Esophagus muscularis mucosa (tissue), 3 donors: ENCODE measurements around the gene SIGLEC1.

Experiments
- POLR2A ChIP-seq: fragments of 450-650 bp; IDR thresholded peaks from one replicate; pipeline ENCODE4 v1.6.1; 2017; ENCODE audit warnings: antibody characterized with exemption, moderate library complexity, mild to moderate bottlenecking, low read depth
- POLR2AphosphoS5 ChIP-seq, 2 donors: sonication (generic); formaldehyde crosslinking; IDR thresholded peaks; one replicate each; pipeline ENCODE4 v1.6.1; 2017; ENCODE audit warnings: antibody characterized with exemption in 2 of 2
- TF ChIP-seq, protein P1 (sequence below), 3 experiments: fragments of 200-600 bp in 2 of 3; fragments of 450-650 bp in 1 of 3; sonication (generic) in 2 of 3; IDR thresholded peaks; one replicate each; pipeline ENCODE4 v1.5.1; 2017 to 2019; ENCODE audit warnings: antibody characterized with exemption in 3 of 3, mild to moderate bottlenecking in 2 of 3, moderate library complexity in 1 of 3

DNA sequence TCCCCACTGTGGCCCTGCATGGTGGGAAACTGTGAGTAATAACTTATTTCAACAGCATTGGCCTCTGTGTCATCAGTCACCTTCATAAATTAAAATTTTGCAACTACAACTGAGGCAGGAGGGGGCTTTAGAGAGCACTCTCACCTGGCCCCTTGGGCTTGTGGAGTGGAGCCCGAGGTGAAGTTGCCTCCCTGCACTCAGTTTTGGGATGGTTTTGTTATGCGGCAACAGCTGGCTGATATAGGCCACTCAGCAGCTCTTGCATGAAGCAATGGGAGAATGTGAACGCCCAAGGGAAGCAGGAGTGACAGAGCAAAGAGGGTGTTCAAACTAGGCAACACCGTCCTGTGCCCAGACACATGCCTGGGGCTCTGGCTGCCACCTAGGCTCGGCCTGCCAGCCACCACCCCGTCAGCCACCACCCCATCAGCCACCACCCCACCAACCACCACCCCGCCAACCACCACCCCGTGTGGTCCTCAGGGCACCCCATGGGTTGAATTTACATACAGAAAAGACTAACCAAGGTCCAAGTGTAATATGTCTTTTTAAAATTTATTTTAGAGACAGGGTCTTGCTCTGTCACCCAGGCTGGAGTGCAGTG, 44.9 kb downstream of the SIGLEC1 start:
- TF ChIP-seq, protein P1, sequence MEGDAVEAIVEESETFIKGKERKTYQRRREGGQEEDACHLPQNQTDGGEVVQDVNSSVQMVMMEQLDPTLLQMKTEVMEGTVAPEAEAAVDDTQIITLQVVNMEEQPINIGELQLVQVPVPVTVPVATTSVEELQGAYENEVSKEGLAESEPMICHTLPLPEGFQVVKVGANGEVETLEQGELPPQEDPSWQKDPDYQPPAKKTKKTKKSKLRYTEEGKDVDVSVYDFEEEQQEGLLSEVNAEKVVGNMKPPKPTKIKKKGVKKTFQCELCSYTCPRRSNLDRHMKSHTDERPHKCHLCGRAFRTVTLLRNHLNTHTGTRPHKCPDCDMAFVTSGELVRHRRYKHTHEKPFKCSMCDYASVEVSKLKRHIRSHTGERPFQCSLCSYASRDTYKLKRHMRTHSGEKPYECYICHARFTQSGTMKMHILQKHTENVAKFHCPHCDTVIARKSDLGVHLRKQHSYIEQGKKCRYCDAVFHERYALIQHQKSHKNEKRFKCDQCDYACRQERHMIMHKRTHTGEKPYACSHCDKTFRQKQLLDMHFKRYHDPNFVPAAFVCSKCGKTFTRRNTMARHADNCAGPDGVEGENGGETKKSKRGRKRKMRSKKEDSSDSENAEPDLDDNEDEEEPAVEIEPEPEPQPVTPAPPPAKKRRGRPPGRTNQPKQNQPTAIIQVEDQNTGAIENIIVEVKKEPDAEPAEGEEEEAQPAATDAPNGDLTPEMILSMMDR (IDR thresholded peaks at IDR 0.05), result no peak
- TF ChIP-seq POLR2AphosphoS5 (IDR thresholded peaks at IDR 0.05) (peak in 1 of 2 donors; percentile 5), POLR2A (no peak)
